Activated naive CD4-positive, alpha-beta T cell (primary cell): ENCODE measurements around the gene SCP2D1.

ENCODE experiments used
- DNase-seq, 4 experiments: peaks; one replicate each; lab custom pipeline; 2025; lab: John Stamatoyannopoulos, UW

Gene SCP2D1

DNA sequence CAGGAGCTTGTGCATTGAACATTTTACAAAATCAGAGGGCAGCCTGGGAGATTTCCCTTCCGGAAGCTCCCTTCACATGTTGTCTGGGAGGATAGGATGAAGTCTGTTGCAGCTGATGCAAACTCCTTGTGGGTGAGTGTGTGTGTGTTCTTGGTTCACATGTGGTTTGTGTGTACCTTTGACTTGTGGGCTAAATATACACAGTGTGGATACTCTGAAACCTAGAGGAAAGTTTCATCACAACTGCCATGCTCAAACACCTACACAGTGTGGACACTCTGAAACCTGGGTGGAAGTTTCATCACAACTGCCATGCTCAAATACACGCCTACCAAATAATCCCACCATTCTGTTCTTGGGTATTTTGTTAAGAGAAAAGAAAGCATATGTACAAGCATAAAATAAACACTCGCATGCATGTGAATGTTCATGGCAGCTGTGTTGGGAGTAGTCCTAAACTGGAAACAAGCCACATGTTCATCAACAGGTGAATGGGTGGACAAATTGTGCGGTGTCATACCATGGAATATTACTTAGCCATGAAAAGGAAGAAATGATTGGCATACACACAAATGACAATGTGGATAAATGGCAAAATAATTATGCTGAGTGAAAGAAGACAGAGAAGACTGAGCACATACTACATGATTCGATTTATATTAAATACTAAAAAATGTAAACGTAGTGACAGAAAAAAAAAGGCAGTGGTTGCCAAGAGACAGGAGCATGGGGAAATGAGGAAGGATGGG lies 1.8 kb downstream of the SCP2D1 start:
- DNase-seq, result no peak

DNA sequence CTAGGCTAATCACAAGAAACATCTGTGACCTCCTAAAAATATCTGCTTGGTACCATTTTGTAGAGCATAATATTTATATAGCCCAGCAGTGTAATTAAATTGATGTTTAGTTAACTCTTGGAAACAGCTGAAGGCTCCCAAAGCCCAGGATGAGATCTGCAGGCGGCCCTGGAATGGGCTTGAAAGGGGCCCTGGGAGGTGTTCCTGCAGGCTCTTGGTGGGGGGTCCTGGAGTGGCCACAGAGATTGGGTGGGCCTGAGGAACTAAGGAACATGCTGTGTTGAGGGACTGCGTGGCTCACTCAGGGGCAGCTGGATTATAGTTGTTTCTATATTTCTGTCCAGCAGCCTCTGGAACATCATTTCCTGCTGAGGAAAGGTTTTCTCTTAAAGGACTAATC lies 9.2 kb downstream of the SCP2D1 start:
- DNase-seq, result no peak

DNA sequence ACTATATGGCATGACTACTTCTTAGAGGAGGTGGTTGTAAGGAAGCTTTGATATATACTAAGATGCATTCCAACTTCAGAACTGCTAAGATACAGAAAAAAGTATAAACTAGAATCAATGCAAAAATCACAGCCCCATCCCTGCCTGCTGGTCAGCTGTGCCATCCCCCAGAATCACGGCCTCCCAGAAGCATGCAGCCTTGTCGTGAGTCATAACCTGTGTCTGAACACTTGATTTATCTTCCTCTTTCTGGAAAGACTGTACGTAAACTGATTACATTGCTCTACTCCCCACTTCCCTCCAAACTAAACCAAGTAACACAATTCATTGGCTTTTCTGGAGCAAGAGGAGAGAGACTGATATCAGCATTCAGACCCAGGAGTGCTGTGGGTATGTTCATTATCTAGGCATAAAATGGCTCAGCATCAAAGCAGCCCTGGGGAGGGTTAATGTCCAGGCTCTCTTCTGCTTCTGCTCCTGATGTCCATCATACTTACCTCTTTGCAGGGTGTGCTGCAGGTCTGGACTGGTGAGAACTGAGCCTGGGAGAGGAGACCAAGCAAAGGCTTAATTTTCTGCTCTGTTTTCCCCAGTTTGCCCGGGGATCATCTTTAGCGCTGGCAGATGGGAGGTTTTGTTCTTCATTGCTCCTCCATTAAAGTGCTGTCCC lies 18.4 kb downstream of the SCP2D1 start:
- no peak for DNase-seq

DNA sequence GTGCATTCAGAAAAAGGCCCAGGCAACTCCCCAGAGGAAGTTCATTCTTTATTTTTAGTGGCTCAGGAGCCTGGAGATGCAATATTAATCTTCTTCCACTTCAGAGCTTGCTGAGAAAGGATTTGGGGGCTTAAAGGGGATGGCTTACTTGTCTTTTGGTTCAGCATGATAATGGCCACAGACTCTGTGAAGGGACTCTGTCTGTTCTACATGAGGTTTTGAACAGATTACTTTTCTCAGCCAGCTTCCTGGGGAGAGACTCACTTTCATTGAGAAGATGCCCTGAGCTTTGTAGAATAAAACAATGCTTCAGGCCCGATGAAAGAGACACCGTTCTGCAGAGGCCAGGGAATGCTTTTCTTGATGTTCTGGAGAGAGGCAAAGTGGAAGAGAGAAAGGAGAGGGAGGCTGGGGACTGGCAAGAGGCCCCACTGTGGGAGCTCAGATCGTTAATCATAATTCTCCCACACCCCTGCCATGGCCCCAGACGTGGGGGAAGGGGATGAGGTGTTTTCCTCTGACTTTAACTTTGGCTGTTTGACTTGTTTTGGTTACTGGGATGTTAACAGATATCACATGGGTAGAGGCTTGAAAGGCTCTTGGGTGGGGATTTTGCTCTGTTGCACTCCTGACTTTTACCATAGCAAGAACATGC lies 19.1 kb downstream of the SCP2D1 start:
- DNase-seq, result no peak

DNA sequence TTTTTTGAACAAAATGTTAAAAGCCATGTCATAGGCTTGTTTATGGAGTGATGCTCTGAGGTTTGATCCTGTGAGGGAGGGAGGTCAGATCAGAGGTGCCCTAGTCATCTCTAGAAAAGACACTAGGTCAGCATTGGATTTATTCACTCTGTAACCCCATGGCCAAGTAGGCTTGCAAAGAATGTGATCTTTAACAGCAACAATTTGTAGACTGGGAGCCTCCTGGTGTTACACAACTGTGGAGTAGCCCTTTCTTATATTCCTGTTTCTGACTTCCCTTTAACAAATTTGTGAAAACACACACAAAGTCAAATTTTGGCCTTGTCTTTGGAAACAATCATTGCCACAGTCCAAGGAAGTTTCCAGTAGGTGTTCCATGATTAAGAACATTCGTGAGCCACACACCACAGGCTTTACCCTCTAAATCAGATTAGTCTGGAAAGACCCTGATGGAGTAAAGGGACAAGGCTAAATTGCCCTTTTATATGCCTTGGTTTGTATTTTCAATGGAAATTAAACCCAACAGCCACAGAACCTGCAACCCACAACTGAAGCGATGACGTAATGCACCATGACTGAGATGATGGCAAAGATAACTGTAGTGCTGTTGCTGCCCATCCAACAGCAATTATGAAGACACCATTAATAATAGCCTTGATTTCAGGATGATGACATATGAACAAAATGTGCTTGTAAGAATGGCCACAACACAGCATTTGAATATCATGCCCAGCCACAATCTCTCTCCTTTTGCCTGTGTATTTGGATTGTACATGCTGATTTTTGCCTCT lies 22.1 kb downstream of the SCP2D1 start:
- DNase-seq, result no peak

DNA sequence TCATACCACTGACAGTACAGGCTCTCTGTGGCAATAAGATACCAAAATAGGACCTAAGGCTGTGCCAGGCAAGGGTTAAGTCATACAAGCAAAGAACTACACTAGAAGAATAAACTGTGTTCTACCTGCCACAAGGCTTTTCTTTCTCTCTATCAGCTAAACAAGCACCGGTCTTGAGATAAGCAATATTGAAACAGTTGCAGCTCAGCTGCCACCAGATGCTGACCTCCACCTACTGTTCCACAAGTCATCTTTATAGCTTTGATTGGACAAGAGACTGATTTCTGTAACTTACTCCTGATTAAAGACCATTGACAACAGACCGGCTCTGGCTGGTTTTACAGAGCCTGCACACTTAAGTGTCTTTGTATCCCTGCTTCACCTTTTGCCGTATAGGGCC lies 24.1 kb downstream of the SCP2D1 start:
- DNase-seq, result no peak

DNA sequence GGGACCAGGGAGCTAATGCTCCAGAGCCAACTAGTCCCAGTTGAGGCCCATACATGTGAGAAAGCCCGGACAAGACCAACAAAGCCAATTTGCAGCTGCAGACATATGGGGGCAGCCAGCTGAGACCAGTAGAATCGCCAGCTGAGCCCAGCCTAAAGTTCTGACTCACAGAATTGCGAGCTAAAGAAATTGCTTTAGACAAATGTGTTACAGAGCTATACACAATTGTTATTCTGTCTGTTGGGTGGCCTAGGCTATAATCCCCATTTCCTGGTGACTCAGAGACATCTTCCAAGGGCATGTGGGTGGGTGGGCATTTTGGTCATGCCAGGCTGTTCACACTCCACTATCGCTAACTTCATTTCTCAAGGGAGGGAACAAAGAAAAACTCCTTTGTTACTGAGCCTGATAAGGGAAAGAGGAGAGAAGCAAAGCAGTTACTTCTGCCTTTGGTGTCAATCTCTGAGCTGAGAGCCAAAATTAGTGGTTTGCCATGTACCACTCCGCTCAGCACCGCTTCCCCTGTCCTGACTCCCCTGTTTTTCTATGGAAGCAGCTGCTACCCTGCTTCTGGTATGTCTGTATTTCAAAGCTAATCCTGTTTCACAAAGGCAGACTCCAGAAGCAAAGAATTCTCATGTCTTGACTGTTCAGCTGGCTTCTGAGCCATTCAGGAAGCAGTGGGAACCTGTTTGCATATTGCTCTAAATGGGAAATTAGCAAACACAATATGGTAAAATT lies 26.1 kb downstream of the SCP2D1 start:
- no peak for DNase-seq

DNA sequence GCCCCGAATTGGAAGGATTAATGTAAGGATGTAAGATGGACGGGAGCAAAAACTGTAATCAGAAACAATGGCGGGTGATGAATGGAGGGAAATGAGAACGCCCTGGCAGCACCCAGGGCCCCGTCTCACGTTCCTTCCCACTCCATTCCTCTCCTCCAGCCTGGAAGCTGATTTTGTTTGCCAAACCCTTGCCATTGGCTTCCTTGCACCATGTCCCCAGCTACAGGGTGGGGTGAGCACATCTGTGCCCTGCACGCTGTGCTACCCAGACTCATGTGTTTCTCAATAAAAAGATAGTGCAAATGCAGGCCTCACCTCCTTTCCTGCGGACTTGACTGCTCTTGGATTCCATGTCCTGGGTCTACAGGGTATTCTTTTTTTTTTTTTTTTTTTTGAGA lies 26.7 kb downstream of the SCP2D1 start:
- DNase-seq, result no peak

DNA sequence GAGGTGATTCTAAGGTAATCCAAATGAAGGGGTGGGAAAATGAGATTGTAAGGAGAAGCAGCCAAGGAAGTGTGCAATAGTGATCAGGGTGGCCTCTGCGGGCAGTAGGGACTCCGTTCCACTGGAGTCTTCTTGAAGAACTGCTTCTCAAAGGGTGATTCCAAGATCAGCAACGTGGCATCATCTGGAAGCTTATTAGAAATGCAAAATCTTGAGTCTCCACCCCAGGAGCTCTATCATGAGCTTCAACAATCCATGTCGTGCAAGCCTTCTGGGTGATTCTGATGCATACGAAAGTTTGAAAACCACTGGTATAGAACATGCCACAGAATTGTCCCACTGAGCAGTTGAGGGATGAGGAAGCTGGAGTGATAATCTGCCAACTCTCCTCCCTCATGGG lies 31.4 kb downstream of the SCP2D1 start:
- no peak for DNase-seq

DNA sequence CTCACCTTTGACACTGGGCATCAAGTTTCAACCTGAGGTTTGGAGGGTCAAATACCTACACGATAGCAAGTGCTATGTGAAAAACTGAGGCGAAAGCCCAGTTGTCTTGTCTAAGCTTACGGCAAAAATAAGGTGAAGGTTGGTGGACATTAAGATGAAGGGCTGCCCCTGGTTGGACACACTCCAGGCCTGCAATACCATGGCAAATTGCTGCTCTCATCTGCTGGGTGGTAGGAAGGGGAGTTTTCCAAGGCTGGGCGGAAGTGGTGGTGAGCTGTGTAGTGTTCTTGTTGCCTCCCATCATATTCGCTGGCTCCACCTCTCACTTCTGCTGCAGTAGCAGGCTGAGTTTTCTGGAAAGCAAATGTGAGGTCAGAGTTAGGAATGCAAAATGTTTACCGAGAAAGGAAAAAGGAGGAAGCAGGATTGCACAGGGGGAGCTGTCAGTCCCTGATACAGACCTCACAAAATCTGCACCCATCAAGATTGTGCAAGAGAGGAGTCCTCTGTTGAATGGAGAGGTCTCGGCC lies 33.7 kb downstream of the SCP2D1 start:
- no peak for DNase-seq

DNA sequence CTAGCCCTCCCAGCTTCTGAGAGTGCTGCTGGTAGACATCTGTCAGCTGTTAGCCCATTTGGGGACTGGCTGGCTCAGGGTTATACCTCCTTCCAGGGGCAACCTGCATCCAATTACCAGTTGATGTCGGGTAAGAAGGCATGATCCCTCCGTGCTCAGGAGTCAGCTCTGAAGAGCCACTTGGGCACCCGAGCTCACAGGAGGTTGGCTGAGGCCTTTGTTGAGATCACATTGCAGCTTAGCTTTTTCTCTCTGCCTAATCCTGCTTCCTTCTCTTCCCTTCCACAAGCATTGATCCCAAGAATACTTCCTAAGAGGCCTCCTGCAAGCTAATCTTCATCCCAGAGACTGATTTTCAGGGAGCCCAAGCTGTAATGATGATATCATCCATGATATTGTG lies 35.5 kb downstream of the SCP2D1 start:
- no peak for DNase-seq

DNA sequence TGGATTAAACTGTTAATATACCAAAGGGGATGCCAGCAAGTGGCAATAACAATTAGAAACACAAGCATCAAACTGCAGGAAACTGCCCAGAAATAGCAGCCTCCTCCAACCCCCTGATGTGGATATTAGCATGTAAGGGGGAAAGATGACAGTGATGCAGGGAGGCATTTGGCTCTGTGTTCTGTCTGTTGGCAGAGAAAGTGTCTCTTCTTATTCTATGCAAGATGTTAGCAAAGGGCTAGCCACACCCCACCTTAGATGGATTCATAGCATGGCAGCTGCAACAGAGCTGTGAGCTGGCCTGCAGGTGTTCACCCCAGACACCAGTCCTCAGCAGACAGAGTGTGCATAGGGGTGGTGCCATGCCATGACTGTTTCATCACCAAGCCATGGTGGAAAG lies 38.0 kb downstream of the SCP2D1 start:
- no peak for DNase-seq

DNA sequence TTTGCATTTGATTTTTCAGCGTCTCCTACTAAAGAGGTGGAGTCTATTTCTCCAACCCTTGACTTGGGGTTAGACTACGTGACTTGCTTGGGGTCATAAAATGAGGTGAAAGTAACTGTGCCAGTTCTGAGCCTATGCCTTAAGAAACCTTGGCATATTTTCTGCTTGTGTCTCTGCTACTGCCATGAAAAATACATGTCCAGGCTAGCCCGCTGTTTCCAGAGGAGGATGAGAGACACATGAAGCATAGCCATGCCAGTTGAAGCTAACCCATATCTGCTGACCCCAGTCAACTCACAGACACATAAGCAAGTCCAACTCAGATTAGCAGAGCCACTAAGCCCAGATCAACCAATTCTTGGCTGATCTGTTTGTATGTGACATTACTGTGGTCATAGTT lies 38.7 kb downstream of the SCP2D1 start:
- no peak for DNase-seq

DNA sequence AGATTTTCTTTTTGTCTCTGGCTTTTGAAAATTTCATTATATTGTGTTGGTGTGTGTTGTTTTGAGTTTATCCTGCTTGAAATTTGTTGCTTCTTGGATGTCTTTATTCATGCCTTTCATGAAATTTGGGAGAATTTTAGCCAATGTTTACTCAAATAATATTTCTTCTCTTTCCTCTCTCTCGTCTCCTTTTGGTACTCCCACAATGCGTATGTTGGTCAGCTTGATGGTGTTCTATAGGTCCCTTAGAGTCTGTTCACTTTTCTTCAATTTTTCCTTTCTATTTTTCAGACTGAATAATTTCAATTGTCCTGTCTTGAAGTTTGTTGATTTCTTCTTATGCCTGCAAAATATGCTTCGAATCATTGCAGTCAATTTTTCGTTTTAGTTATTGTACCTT lies 39.6 kb downstream of the SCP2D1 start:
- DNase-seq, result no peak

DNA sequence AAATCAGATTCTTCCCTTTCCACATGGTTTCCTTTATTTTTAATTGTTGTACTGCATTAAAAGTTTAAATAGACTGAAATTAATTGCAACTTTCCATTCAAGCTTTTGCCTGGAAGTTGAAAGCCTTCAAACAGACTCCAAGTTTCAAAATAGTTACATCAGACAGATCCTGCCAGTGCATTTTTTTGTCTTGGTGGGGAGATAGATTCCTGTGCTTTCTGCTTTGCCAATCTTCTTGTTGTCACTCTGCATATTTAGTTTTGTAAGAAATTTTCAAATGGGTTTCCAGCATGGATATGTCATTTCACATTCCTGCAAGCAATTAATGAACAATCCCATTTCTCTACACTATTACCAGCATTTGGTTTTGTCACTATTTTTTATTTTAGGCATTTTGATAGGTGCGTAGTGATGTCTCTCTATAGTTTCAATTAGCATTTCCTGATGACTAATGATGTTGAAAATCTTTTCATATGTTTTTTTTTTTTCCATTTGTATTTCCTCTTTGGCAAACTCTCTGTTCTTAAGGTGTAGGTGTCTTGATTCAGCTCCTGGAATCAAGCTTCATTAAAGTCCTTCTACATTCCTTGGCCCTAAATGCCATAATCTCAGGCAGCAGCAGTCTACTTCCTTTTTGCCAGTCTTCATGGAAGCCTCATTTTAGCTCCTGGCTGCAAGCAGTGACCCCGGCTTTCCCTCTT lies 40.5 kb downstream of the SCP2D1 start:
- no peak for DNase-seq

DNA sequence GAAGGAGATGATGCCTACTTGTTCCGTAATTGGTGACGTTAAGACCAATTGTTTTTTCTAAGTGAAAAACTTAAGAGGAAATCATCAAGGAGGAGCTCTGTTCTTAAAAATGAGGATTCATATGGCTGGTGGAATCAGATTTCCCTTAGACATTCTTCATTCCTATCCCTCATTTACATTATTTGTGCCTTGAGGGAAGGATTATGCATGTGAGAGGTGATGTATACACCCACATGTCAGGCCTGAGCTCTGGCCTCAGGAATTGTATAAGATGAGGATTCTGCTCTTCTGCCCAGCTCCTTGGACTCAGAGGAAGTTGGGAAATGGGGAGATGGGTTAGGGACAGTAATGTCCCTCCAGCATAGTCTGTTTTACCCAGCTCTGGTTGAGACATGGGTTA lies 42.3 kb downstream of the SCP2D1 start:
- no peak for DNase-seq

DNA sequence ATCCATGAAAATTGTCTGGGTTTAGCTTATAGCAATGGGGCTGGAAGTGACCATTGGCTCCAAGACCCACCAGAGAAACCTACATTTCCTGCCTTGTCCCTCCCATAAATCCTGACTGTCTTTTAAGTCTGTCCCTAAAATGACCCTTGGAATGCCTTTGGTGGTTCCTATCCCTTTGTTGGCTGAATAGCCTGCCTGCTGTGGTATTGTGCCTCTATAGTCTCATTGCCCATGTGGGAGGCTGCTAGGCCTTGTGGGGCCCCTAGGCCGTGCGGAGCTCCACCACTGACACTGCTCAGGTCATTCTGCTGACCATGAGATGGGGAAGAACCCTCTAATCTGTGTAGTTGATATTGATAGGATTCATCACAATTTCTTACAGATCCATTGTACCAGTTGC lies 43.3 kb downstream of the SCP2D1 start:
- DNase-seq, result no peak

DNA sequence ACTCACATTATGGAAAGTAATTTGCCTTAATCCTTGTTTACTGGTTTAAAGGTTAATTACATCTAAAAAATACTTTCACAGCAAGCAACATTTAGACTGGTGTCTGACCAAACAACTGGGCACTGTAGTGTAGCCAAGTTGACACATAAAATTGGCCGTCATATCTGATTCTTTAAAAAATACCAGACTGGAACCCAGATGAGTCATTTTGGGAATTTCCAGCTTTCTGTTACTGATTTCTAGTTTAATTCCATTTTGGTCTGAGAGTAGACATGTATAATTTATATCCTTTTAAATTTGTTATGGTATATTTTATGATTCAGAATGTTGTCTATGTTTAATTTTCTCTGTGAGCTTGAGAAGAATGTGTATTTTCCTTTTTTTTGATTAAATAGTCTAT lies 44.1 kb downstream of the SCP2D1 start:
- DNase-seq, result no peak

DNA sequence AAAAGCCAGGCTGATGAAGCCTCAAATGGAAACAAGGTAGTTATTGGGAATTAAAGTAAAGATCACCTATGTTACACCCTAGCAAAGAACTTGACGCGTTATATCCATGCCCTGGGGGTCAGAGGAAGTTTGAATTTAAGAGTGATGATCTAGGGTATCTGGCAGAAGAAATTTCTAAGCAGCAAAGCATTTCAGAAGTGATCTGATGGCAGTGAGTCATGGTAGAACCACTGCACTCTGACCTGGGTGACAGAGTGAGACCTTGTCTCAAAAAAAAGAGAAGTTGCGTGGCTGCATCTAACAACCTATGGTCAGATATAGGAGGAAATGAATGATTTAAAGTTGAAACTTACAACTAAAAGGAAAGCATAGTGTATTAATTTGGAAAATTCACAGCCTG lies 45.2 kb downstream of the SCP2D1 start:
- DNase-seq, result no peak
